HCT116 (cell line): Measurements from ENCODE around the gene POU6F1. TPM values are rescaled to one million over a fixed set of nuclear protein-coding genes. Genes with fewer than 3 reads are reported as not detected.
"Not testable (repeated sequence)": the region's sequence is repeated elsewhere in the genome, so short reads cannot be mapped to it uniquely, and the experiment has no call there.

ENCODE experiments used
- ATAC-seq: fragments of 200-7000 bp; cut with Tn5 transposase; 2 replicates; pipeline ENCODE4 v1.9.1; 2020; ENCODE audit warnings: mild to moderate bottlenecking, moderate library complexity
- BruUV-seq: library from RNA; stranded (reverse); fragments of 400-500 nt; replicated peaks from 2 replicates; lab custom pipeline; 2021; lab: Mats Ljungman, UMichigan
- CTCF ChIA-PET: fragments of 300-600 bp; sonication (Branson Sonifier 250); formaldehyde crosslinking; loops from one replicate; lab custom pipeline; 2021; ENCODE audit warnings: antibody characterized with exemption; lab: Charles Lee
- POLR2A ChIA-PET: fragments of 300-600, 350-600 bp; sonication (Branson Sonifier 250); formaldehyde crosslinking; loops from one replicate; lab custom pipeline; 2021; ENCODE audit warnings: antibody characterized with exemption; lab: Charles Lee
- RAD21 ChIA-PET, 2 experiments: fragments of 300-600 bp; sonication (Branson Sonifier 250); formaldehyde crosslinking; loops; one replicate each; lab custom pipeline; 2023; ENCODE audit warnings: low total read pairs in 2 of 2; ENCODE audit not compliant: uncharacterized antibody in 2 of 2, unreplicated experiment in 2 of 2, low non-redundant PET in 1 of 2; lab: Charles Lee
- DNase-seq: peaks from one replicate; pipeline ENCODE4 v3.0.0-alpha.2; 2010; ENCODE audit warnings: low read depth, low spot score
- H2AFZ ChIP-seq: fragments of 200-600 bp; shearing (Covaris generic), sonication (generic); 2 replicates; pipeline ENCODE4 v1.6.1; 2017; ENCODE audit warnings: low read depth, mixed run types, mixed read lengths, antibody characterized with exemption, low read length; ENCODE audit not compliant: poor library complexity, severe bottlenecking
- H3K27ac ChIP-seq: 2 replicates; pipeline ENCODE4 v1.5.1; 2012; ENCODE audit warnings: low read depth, low read length
- H3K27me3 ChIP-seq: fragments of 200-600 bp; sonication (generic); 2 replicates; pipeline ENCODE4 v1.6.1; 2016; ENCODE audit warnings: mixed run types, low read length, mixed read lengths; ENCODE audit not compliant: insufficient read depth
- H3K36me3 ChIP-seq, 2 experiments: fragments of 200-500 bp in 1 of 2; fragments of 200-600 bp in 1 of 2; sonication (Bioruptor generic) in 1 of 2; sonication (generic) in 1 of 2; 2 replicates each; pipeline versions ENCODE4 v1.5.1 to v1.6.1; 2014 to 2016; ENCODE audit warnings: low read length in 2 of 2, inconsistent platforms in 1 of 2, mixed read lengths in 1 of 2, mixed run types in 1 of 2; ENCODE audit not compliant: insufficient read depth in 2 of 2, control insufficient read depth in 1 of 2
- H3K4me1 ChIP-seq, 2 experiments: fragments of 200-600 bp in 1 of 2; sonication (generic) in 1 of 2; 2 replicates each; pipeline versions ENCODE4 v1.5.1 to v1.6.1; 2012 to 2017; ENCODE audit warnings: low read length in 2 of 2, inconsistent platforms in 1 of 2, mild to moderate bottlenecking in 1 of 2, mixed read lengths in 1 of 2, mixed run types in 1 of 2, moderate library complexity in 1 of 2; ENCODE audit not compliant: insufficient read depth in 2 of 2, control insufficient read depth in 1 of 2
- H3K4me2 ChIP-seq: fragments of 200-600 bp; sonication (generic); 2 replicates; pipeline ENCODE4 v1.6.1; 2017; ENCODE audit warnings: mixed run types, low read length, mixed read lengths
- H3K4me3 ChIP-seq, 2 experiments: fragments of 200-600 bp in 1 of 2; sonication (generic) in 1 of 2; replicated peaks in 1 of 2; 2 replicates each; pipeline ENCODE4 v1.5.1; 2011 to 2016; ENCODE audit warnings: low read length in 2 of 2, control low read depth in 1 of 2, low read depth in 1 of 2, mild to moderate bottlenecking in 1 of 2, mixed read lengths in 1 of 2, mixed run types in 1 of 2
- H3K79me2 ChIP-seq: fragments of 200-600 bp; sonication (generic); 2 replicates; pipeline ENCODE4 v1.6.1; 2017; ENCODE audit warnings: mild to moderate bottlenecking, mixed run types, low read length, moderate library complexity, mixed read lengths; ENCODE audit not compliant: insufficient read depth
- H3K9ac ChIP-seq: fragments of 200-600 bp; sonication (generic); 2 replicates; pipeline ENCODE4 v1.6.1; 2016; ENCODE audit warnings: low read length, mixed read lengths
- H3K9me2 ChIP-seq: fragments of 200-600 bp; sonication (generic), shearing (Covaris generic); 2 replicates; pipeline ENCODE4 v1.6.1; 2017; ENCODE audit warnings: mixed run types, mild to moderate bottlenecking, moderate library complexity; ENCODE audit not compliant: insufficient read depth
- H3K9me3 ChIP-seq, 2 experiments: fragments of 200-500 bp in 1 of 2; fragments of 200-600 bp in 1 of 2; sonication (Bioruptor generic) in 1 of 2; sonication (generic) in 1 of 2; 2 replicates each; pipeline ENCODE4 v1.6.1; 2014 to 2017; ENCODE audit warnings: low read length in 2 of 2, mixed read lengths in 2 of 2, inconsistent platforms in 1 of 2, low read depth in 1 of 2, mild to moderate bottlenecking in 1 of 2, mixed run types in 1 of 2, moderate library complexity in 1 of 2; ENCODE audit not compliant: control insufficient read depth in 1 of 2, insufficient read depth in 1 of 2
- H4K20me1 ChIP-seq: fragments of 200-600 bp; sonication (generic), shearing (Covaris generic); 2 replicates; pipeline ENCODE4 v1.6.1; 2017; ENCODE audit warnings: mixed run types, mild to moderate bottlenecking, moderate library complexity; ENCODE audit not compliant: insufficient read depth
- CTCF ChIP-seq, 3 experiments: fragments of 200-600 bp in 1 of 3; sonication (generic) in 1 of 3; IDR thresholded peaks in 2 of 3; conservative IDR thresholded peaks in 1 of 3; 2 replicates each; pipeline ENCODE4 v1.5.1; 2012 to 2017; ENCODE audit warnings: low read depth in 2 of 3, low read length in 2 of 3, antibody characterized with exemption in 1 of 3, borderline replicate concordance in 1 of 3, control low read depth in 1 of 3, mild to moderate bottlenecking in 1 of 3, mixed read lengths in 1 of 3, mixed run types in 1 of 3, moderate library complexity in 1 of 3; ENCODE audit not compliant: insufficient read depth in 1 of 3
- ELF1 ChIP-seq: IDR thresholded peaks from 2 replicates; pipeline ENCODE4 v1.6.1; 2012; ENCODE audit warnings: low read depth, borderline replicate concordance
- FOSL1 ChIP-seq: IDR thresholded peaks from 2 replicates; pipeline ENCODE4 v1.6.1; 2012; ENCODE audit warnings: low read depth
- JUND ChIP-seq: IDR thresholded peaks from 2 replicates; pipeline ENCODE4 v1.6.1; 2012
- MAX ChIP-seq: IDR thresholded peaks from 2 replicates; pipeline ENCODE4 v1.6.1; 2012
- POLR2AphosphoS5 ChIP-seq: IDR thresholded peaks from 2 replicates; pipeline ENCODE4 v1.6.1; 2011; ENCODE audit warnings: mild to moderate bottlenecking, low read depth, low read length, moderate library complexity
- SP1 ChIP-seq: IDR thresholded peaks from 2 replicates; pipeline ENCODE4 v1.6.1; 2012; ENCODE audit warnings: low read depth
- SRF ChIP-seq: IDR thresholded peaks from 2 replicates; pipeline ENCODE4 v1.6.1; 2012; ENCODE audit warnings: low read depth
- ZFX ChIP-seq: fragments of 450-650 bp; IDR thresholded peaks from 2 replicates; pipeline ENCODE4 v1.6.1; 2017
- ZNF274 ChIP-seq: fragments of 200-500 bp; sonication (Bioruptor generic); IDR thresholded peaks from 2 replicates; pipeline ENCODE4 v1.6.1; 2014; ENCODE audit warnings: mild to moderate bottlenecking, low read depth, low read length, inconsistent platforms
- intact Hi-C: fragments of 100-400 bp; cut with micrococcal nuclease; formaldehyde crosslinking; loops from 2 replicates; pipeline ENCODE4 v1.10.0; 2022
- total RNA-seq: library from RNA; stranded (reverse); gene quantifications from one replicate; pipeline ENCODE4 v1.2.1, GENCODE V29; 2021; ENCODE audit not compliant: unreplicated experiment

POU6F1 gene
- total RNA-seq, 1 experiment from 2014 or later, result 6.4 TPM

GRCh38 chr12:51224625-51225024 is 6.8 kb upstream of the POU6F1 start:
- Histone ChIP-seq H3K4me2 (no peak overlapping the region), H3K9me2 (no peaks in the 10 kb centered on the region), H3K27me3 (no peaks in the 10 kb centered on the region), H2AFZ (no peak overlapping the region), H4K20me1 (no peaks in the 10 kb centered on the region), H3K36me3 (no peaks in the 10 kb centered on the region), H3K79me2 (no peaks in the 10 kb centered on the region), H3K4me1 (no peaks in the 10 kb centered on the region), H3K9me3 (no peaks in the 10 kb centered on the region), H3K4me3 (no peak overlapping the region), H3K27ac (no peak overlapping the region), H3K9ac (no peak overlapping the region)
- RAD21 ChIA-PET, result no interaction called here
- BruUV-seq, result no TSS peak
- no peak for ATAC-seq
- TF ChIP-seq ELF1 (no peak), POLR2AphosphoS5 (no peak), CTCF (IDR thresholded peaks at IDR 0.05 in 2 of 3, conservative IDR thresholded peaks at IDR 0.05 in 1 of 3; ENCODE audit: borderline replicate concordance in 1 of 3, insufficient read depth in 1 of 3, low read depth in 2 of 3, low read length in 2 of 3) (no peak), ZNF274 (no peak), MAX (no peak), SRF (no peak)
- POLR2A ChIA-PET, result no interaction called here
- CTCF ChIA-PET, result no interaction called here
- intact Hi-C loops, result no loop called here
- no peak for DNase-seq

DNA sequence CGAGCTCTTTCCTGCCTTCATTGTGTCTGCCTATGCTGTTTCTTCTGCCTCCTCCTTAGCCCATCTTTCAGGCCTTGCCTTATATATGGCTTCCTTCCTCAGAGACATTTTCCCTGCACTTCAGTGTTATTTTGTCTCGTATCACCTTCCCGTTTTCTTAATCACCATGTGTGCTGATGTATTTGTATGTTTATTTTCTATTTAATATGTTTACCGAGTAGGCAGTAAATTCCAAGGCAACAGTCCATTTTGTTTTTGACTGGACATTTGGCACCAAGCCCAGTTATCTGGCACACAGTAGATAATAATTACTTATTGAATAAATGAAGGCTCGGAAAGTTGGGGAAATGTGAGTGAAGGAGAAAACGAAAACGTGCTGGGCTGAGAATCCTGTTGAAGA is 4.6 kb upstream of the POU6F1 start:
- H3K4me1 ChIP-seq, result peaks cover 6 to 13% of the 10 kb centered on the region in 2 experiments; a peak in 3 of 4 replicates
- no peaks in the 10 kb centered on the region for H3K9me2 ChIP-seq
- CTCF ChIA-PET, result no interaction called here
- no peaks in the 10 kb centered on the region for H3K27me3 ChIP-seq
- no peak overlapping the region for H3K27ac ChIP-seq
- no peak overlapping the region for H3K4me3 ChIP-seq
- BruUV-seq, result no TSS peak
- no peaks in the 10 kb centered on the region for H3K9me3 ChIP-seq
- H3K36me3 ChIP-seq, result no peaks in the 10 kb centered on the region
- H3K4me2 ChIP-seq, result no peak overlapping the region
- H3K79me2 ChIP-seq, result no peaks in the 10 kb centered on the region
- no peak overlapping the region for H3K9ac ChIP-seq
- DNase-seq, result no peak
- TF ChIP-seq SRF (no peak), FOSL1 (no peak), ZFX (no peak), SP1 (no peak), JUND (no peak)
- no peaks in the 10 kb centered on the region for H4K20me1 ChIP-seq
- no peak overlapping the region for H2AFZ ChIP-seq
- POLR2A ChIA-PET, result no interaction called here
- RAD21 ChIA-PET, result no interaction called here
- ATAC-seq, result no peak
- intact Hi-C loops, result no loop called here

DNA sequence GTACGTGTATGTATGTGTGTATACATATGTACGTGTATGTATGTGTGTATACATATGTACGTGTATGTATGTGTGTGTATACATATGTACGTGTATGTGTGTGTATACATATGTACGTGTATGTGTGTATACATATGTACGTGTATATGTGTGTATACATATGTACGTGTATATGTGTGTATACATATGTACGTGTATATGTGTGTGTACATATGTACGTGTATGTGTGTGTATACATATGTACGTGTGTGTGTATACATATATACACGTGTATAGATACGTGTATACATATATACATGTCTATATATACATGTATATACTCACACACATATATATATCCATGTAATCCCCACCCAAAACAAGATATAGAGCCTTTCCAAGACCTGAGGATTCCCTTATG is 2.0 kb upstream of the POU6F1 start:
- intact Hi-C loops, result loop anchor here (10.0 kb wide), 1 partner anchor 135 kb away; the partner anchor contains the start of gene CSRNP2

More for the DNA sequence above, 2.0 kb upstream of the POU6F1 start:
- H3K27ac ChIP-seq, ATAC-seq, CTCF ChIA-PET, POLR2A ChIA-PET, H3K4me2 ChIP-seq, H3K9me3 ChIP-seq, H3K9me2 ChIP-seq, H3K27me3 ChIP-seq, H2AFZ ChIP-seq, RAD21 ChIA-PET, DNase-seq, H3K79me2 ChIP-seq, BruUV-seq, H3K36me3 ChIP-seq, H3K9ac ChIP-seq, H4K20me1 ChIP-seq, H3K4me3 ChIP-seq: not testable (repeated sequence)
- peaks cover 6 to 18% of the 10 kb centered on the region in 2 experiments; a peak in 3 of 4 replicates for H3K4me1 ChIP-seq
